ENCODE measurements around the gene TTC39B. TPM values are rescaled to one million over a fixed set of nuclear protein-coding genes. Genes with fewer than 3 reads are reported as not detected.

TTC39B gene
- total and polyA plus RNA-seq, 7 donors = 0.18 to 13.1 (median 1.8) TPM

DNA sequence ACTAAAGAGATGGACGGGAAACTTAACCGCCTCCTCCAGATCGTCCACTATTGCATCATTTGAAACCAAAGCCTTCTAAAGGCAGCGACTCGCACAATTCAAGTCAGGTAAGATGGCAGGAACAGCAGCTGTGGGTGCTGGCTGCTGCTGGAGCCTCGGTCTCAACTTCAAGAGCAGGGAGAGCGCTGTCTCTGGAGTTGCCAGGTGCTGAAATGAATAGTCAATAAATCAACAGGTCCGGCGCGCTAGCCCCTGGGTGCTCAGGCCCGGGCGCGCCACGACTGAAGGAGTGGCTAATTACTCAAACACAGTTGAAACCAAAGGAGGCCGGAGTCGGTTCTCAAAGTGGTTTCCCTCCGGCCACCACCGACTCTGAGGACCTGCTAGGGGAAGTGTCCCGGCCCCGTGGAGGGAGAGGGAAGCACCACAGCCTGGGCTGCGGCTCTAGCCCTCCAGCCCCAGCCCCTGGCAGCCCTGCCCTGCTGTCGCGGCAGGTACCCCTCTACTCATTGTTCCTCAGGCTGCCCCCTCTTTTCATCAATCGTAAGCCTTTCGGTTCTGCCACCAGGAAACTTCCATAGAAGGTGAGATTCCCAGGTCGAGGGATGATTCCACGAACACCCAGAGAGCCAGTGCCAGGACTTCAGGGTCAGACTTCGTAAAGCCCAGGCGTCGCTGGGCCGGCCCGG is 804 bp downstream of the TTC39B start:
- 1 to 3% (median 2%) methylated on average over 30 to 32 of the region's 32 CpGs for WGBS, 3 donors
- intact Hi-C loops (cut with DNase I) = loop anchor here (2.0 to 10.0 kb wide), 3 partner anchors 117 to 209 kb away; partner anchors contain the start of genes SNAPC3 (in 2 of the 2) and PSIP1 (in 1 of the 2)
- no peaks in the 10 kb centered on the region for H3K9me3 ChIP-seq
- ATAC-seq (peak; percentile 32 to 83 (median 72)), DNase-seq (peak; percentile 60 to 79)
- H3K27me3 ChIP-seq (ENCODE audit: insufficient read depth in 3 of 3, low read length in 2 of 3) = no peaks in the 10 kb centered on the region
- H3K4me3 ChIP-seq = peak overlapping the region; percentile 81
- peaks cover 7% of the 10 kb centered on the region for H3K4me1 ChIP-seq
- TF ChIP-seq, protein P1, sequence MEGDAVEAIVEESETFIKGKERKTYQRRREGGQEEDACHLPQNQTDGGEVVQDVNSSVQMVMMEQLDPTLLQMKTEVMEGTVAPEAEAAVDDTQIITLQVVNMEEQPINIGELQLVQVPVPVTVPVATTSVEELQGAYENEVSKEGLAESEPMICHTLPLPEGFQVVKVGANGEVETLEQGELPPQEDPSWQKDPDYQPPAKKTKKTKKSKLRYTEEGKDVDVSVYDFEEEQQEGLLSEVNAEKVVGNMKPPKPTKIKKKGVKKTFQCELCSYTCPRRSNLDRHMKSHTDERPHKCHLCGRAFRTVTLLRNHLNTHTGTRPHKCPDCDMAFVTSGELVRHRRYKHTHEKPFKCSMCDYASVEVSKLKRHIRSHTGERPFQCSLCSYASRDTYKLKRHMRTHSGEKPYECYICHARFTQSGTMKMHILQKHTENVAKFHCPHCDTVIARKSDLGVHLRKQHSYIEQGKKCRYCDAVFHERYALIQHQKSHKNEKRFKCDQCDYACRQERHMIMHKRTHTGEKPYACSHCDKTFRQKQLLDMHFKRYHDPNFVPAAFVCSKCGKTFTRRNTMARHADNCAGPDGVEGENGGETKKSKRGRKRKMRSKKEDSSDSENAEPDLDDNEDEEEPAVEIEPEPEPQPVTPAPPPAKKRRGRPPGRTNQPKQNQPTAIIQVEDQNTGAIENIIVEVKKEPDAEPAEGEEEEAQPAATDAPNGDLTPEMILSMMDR (IDR thresholded peaks at IDR 0.05) = no peak
- peak overlapping the region; percentile 74 for H3K27ac ChIP-seq
- no peaks in the 10 kb centered on the region for H3K36me3 ChIP-seq (ENCODE audit: insufficient read depth in 1 of 2, low read depth in 1 of 2)

DNA sequence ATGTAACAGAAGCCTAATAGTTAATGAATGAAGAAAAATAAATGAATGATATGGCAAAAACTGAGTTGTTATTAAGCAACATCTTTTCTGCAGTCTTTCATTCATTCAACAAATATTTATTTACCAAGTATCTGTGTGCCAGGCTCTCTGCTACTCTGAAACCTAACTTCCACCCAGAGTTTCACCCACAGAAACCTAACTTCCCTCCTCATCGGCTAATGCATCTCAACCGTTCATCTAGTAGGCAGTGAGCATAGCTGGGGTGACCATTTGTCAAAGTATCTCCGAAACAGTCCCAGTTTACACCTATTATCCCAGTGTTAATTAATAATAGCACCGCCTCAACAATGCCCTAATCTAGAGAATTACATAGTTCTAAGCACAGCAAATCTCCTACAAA is 1.5 kb downstream of the TTC39B start:
- Histone ChIP-seq H3K4me1 (peaks cover 7% of the 10 kb centered on the region), H3K27me3 (ENCODE audit: insufficient read depth in 3 of 3, low read length in 2 of 3) (no peaks in the 10 kb centered on the region), H3K36me3 (ENCODE audit: insufficient read depth in 1 of 2, low read depth in 1 of 2) (no peaks in the 10 kb centered on the region), H3K27ac (peak overlapping the region; percentile 74), H3K9me3 (no peaks in the 10 kb centered on the region), H3K4me3 (peak overlapping the region; percentile 81)
- intact Hi-C loops (cut with DNase I) = loop anchor here (10.0 kb wide), 2 partner anchors 119 to 209 kb away; partner anchors contain the start of genes PSIP1 (in 1 of the 2) and SNAPC3 (in 1 of the 2)
- TF ChIP-seq, protein P1 (IDR thresholded peaks at IDR 0.05) = no peak
- 72 to 91% (median 83%) methylated on average over 4 of the region's 4 CpGs for WGBS, 3 donors
- no peak for ATAC-seq
- no peak for DNase-seq

DNA sequence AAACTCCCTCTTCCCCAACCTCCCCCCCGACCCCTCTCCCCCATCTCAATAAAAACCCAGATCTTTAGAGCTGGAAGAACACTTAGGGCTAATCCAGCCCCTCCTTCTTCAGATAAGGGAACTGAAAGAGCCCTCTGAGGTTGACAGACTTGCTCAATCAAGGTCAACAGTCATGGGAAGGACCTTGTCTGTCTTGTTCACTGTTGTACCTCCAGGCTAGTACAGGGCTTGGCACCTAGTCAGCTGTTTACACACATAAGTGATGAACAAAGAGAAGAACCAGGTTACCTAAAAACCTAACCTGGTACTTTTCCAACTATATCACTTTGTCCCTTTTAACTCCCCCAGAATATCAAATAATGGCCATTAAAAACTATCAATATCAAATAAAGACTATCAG is 2.4 kb downstream of the TTC39B start:
- ATAC-seq = no peak
- Histone ChIP-seq H3K4me3 (no peak overlapping the region), H3K27me3 (ENCODE audit: insufficient read depth in 3 of 3, low read length in 2 of 3) (no peaks in the 10 kb centered on the region), H3K27ac (no peak overlapping the region), H3K4me1 (peaks cover 7% of the 10 kb centered on the region), H3K9me3 (no peaks in the 10 kb centered on the region), H3K36me3 (ENCODE audit: insufficient read depth in 1 of 2, low read depth in 1 of 2) (no peaks in the 10 kb centered on the region)
- TF ChIP-seq, protein P1 (IDR thresholded peaks at IDR 0.05) = no peak
- intact Hi-C loops (cut with DNase I) = loop anchor here (10.0 kb wide), 2 partner anchors 120 to 210 kb away; partner anchors contain the start of genes PSIP1 (in 1 of the 2) and SNAPC3 (in 1 of the 2)
- WGBS, 3 donors = 94 to 96% (median 96%) methylated on average over 1 of the region's 1 CpG
- DNase-seq = no peak

DNA sequence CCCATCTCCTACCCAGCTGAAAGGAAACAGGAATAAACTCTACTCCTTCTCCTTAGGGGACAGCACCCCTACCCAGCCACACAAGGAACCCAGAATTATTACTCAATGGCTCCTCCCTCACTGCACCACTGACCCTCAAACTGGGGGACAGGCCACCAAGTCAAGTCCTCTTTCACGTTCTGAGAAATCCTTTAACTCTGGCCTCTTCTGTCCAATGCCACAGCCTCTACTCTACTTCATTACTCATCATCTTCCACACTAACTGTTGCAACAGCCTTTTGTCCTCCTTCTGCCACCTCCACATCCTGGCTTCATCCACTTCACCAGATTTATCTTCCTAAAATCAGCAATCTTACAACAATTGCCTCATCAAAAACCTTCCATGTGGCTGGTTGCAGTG is 6.8 kb downstream of the TTC39B start:
- 54 to 79% (median 61%) methylated on average over 1 of the region's 1 CpG for WGBS, 3 donors

More for the DNA sequence above, 6.8 kb downstream of the TTC39B start:
- ATAC-seq = no peak
- Histone ChIP-seq H3K27me3 (ENCODE audit: insufficient read depth in 3 of 3, low read length in 2 of 3) (no peaks in the 10 kb centered on the region), H3K4me3 (no peak overlapping the region), H3K27ac (no peak overlapping the region), H3K4me1 (peaks cover 11% of the 10 kb centered on the region), H3K9me3 (no peaks in the 10 kb centered on the region), H3K36me3 (ENCODE audit: insufficient read depth in 1 of 2, low read depth in 1 of 2) (no peaks in the 10 kb centered on the region)
- no peak for DNase-seq
- intact Hi-C loops (cut with DNase I) = loop anchor here (10.0 kb wide), 2 partner anchors 125 to 215 kb away; partner anchors contain the start of genes PSIP1 (in 1 of the 2) and SNAPC3 (in 1 of the 2)
- TF ChIP-seq, protein P1 (IDR thresholded peaks at IDR 0.05) = no peak
